ENCODE results near the gene ETS2.

The ETS2 gene

DNA sequence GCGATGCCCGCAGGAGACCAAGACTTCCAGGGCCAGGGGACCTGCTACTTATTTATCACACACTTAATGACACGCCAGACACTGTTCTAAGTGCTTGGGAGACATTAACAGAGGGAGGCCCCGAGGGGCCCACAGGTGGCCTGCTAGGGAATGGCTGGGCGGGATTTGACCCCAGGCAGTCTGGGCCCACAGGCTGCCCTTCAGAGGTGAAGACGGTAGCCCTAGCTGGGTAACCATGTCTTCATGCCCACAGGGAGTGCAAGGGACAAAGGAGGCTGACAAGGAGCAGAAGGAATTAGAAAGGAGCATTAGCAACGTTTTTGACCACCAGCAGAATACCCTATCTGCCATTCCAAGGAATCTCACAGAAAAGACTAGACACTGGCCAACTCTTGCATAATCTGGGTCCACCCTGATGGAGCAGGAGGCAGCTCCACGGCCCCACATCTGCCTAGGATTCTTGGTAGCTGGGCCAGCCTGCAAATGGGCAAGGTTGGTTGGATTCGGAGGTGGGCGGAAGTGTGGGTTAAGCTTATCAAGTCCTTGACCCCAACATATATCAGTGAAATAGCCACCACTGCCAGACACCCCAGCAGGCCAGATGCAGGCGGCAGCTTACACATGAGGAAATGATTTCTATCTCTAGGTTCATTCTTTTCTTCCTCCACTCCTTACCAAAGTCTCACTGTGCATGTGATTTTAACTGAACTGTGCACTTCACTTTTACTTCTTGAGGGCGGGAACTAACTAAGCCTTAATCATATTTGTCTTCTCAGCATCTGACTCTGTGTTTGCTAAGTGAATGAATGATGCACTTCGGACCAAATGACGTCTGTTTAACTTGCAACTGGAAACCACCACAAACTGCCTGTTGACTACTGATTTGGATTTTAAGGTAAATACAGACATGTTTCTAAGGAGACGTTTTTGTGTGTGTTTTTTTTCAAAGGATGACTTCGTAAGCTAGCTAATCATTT, 3.4 kb upstream of the ETS2 start:
- no peak for DNase-seq

- DNase-seq: no peak
Observed at GRCh38 chr21:38803075-38803660, 2.6 kb upstream of the ETS2 start.

- DNase-seq: no peak
Observed at GRCh38 chr21:38804030-38804788, 1.5 kb upstream of the ETS2 start.

- DNase-seq: peak; percentile 37
Observed at GRCh38 chr21:38804789-38805327, 871 bp upstream of the ETS2 start.

GRCh38 chr21:38806153-38806941, 618 bp downstream of the ETS2 start:
- no peak for DNase-seq

DNA sequence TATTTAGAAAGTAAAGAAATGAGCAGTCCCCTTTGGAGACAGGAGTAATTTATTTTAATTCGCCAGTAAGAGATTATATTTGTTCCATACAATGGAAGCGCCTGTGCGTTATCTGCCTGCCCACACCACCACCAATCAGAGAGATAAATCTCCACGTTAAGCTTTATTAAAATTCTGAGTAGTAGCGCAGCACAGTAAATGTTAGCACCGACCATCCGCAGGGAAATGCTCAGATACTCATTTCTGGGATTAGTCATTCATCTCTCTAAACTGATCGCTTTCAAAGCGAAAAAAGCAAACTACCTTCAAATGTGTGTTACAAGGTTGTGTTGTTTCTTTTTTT, 1.2 kb downstream of the ETS2 start:
- no peak for DNase-seq

DNA sequence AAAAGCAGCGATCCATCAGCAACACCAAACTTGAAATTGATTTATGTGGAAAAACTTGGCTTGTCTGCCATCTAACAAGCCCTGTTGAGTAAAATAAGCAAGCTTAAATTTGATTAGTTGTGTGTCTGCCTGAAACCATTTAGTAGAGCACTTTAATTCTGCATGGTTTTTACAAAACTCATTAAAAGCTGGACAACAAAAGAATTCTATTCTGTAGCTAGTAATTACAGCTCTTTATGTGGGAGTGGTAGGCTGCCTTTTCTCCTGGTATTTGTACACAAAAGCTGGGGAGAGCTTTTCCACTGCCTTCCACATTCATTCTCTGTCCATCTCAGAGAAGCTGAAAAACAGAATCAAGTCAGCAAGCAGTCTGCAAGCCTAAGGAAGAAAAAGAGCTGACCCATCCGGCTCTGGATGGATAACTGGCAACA, 1.7 kb downstream of the ETS2 start:
- DNase-seq: no peak

- no peak for DNase-seq
Observed at GRCh38 chr21:38807986-38808385, 2.3 kb downstream of the ETS2 start.

DNA sequence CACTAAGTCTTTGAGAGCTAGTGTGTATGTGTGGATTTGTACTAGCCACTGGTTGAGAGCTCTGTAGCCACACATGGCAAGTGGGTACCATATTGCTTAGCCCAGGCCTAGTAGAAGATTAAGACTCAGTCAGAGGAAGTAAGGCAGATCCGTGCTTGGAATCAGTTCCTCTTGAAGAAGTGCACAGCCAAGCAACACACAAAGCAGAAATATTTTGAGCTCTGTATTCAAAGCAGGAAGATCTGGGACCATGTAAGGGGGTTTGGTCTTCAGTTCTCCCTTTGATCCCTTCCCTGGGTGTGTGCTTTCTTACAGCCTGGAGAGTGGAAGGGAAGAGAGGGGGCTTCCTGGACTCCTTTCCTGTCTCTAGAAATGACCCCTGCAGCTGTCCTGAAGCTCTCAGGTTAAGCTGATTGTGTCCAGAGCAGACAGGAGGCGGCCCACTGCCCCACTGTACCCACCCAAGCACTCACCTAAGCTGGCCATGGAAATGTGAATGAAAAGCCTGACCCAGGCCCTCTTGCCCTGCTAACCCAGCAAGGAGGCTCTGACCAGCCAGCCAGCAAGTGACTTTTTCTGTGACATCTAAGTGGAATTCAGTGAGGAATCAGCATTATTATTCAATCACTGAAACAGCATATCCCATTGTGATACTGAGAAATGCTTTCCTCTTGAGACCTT, 3.6 kb downstream of the ETS2 start:
- no peak for DNase-seq

DNA sequence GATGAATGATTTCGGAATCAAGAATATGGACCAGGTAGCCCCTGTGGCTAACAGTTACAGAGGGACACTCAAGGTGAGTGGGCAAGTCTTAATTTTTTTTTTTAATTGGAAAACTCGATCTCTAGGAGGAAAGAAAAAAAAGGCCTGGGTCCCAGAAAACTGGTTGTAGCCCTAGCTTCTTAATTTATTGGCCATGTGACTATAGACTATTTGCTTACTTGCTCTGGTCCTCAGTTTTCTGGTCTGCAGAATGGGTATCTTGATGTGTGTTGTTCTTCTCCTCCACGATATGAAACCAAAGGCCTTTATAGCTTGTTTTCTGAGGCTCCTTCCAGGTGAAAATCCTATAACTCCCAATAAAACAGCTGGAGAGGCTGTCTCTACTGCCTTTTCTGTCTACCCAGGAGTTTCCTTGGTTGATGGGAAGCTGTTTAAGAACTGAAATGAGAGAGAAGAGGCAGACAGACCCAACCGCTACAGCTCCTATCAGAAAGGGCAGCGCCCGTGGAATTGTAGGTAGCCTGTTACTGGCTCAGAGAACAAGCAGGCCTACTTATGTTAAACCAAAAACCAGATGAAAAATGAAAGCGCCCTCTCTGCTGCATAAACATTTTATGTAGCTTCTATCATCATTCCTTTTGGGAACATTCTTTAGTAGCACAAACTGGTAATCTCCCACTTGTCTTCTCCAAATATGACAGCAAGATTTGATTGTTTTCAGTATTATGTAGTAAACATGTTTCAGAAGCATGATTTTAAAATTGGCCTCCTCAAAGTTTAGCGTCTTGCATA, 4.5 kb downstream of the ETS2 start:
- DNase-seq: no peak

- no peak for DNase-seq
Observed at GRCh38 chr21:38810826-38811164, 5.1 kb downstream of the ETS2 start.

DNA sequence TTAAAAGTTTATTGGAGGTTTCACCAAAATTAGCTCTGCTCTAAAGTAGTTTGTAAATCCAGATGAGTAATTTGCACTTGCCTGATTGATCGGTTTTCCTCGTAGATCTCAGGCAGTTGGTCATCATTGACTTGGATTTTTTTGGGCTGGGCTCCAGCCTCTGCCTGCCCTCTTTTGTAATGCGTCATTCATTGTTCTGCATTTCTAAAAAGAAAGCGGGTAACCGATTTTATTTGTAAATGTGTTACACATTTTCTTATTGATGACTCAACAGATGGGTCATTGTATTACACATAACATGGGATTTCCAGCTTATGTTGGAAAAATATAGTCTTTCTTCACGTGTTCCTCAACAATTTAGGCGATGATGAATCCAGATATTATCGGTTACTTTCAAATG, 5.5 kb downstream of the ETS2 start:
- DNase-seq: no peak

- DNase-seq: no peak
Observed at GRCh38 chr21:38813143-38813542, 7.4 kb downstream of the ETS2 start.

DNA sequence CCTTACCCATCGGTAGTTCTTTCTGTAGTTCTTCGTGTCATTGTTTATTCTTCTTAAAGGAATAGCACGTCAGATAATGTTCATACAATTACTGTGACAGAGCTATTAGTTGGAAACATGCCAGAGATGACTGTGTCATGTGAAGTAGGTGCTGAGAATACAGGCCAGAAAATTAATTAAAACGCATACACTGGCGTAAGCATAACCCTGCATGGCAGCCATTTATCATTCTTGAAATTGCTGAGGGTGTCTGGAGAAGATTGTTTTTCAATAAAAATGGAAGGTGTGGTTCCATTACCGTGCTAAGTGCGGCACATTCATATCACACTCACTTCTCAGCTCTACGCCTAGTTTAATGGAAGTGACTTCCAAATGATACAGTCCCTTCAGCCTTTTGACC, 7.8 kb downstream of the ETS2 start:
- no peak for DNase-seq

- DNase-seq: no peak
Observed at GRCh38 chr21:38814126-38815059, 8.7 kb downstream of the ETS2 start.

- DNase-seq: no peak
Observed at GRCh38 chr21:38815060-38815405, 9.3 kb downstream of the ETS2 start.

DNA sequence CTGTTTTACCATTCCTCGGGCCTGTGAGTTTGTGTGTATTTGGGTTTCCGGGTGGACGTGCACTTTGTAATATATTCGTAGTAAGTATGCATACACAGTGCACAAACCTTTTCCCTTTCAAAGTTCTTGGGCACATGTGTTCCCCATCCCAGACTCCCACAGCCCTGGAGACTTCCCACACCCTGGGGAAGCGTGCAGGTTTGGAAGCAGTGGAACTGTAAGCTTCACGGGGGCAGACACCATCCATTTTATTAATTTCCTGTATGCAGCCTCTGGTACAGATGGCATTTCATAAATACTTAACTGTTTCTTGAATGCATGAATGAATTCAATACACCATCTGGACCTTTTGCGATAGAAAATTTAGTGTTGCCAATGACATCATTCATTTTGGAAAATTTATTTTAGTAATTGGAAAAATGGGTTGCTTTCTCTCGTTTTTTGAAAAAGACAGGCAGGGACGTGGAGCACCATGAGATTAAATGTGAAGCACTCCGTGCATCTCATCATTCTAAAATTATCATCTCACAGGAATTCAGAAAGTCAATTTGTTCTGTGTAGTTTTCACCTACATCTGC, 10.8 kb downstream of the ETS2 start:
- no peak for DNase-seq

DNA sequence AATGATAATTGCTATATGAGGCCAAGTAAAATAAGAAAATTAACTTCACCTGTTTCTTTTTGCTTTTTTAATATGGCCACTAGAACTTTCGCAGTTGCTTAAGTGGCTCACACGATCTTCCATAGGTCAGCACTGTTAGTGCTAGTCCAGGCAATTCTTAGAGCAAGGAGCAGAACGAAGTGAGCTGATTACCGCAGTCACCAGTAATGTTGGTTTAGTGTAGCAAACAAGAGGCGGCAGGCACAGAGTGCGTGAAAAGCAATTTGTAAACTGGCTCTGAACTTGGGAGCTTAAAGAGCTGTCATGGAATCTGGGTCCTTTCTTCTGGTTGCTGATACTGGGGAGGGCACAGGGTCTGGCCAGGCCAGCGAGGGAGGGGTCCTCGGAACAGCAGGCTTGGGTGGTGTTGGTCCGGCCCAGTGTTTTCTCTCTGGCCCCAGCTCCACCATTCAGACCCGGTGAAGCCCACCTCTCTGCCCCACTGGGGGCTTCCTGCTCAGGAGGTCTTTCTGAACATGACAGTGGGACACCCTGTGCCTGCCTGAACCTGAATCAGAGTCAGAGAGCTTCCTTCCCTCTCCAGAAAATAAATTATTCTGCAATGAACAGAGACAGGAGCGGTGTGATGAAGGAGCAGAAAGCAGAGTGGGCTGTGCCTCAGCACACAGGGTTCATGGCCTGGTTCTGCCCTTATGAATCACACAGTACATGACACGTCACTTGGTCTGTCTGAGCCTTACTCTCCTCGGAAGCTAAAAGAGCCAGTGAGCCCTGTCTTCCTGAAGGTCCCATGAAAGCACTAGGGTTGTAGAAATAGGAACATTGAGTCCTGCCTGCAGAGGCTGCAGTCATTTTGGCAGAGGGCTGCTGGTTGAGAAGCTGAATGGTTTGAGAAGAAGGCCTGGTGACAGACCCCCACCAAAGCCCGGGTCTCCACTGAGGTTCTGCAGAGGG, 11.9 kb downstream of the ETS2 start:
- no peak for DNase-seq

- no peak for DNase-seq
Observed at GRCh38 chr21:38818325-38818723, 12.6 kb downstream of the ETS2 start.
